Stimulated activated CD8-positive, alpha-beta memory T cell treated with anti-CD3 and anti-CD28 coated beads, Interleukin-7, amount 100 ng/mL, for 4 hours (primary cell): Measurements from ENCODE around the gene THBS1.

Experiments used
- DNase-seq, 2 donors: peaks; one replicate each; pipeline ENCODE4 v3.0.0-alpha.2; 2020; ENCODE audit warnings: low read depth in 2 of 2

THBS1 gene

DNA sequence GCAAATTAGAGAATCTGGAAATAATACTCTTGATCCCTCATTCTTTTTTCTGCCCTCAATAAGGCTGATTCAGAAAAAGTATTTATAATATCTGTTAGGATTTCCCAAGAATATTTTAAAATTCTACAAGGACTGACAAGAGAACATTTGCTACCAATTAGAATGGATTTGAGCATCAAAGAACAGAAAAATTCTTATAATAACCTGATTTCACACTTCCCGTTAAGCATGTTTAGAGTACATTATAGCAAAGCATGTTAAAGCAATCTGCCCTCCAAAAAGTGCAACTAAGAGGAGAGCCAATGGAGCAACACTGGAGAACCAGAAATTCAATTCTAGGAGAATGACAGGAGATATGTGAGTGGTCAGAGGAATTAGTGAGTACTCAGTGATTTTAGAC lies 57.2 kb downstream of the THBS1 start:
- no peak for DNase-seq

DNA sequence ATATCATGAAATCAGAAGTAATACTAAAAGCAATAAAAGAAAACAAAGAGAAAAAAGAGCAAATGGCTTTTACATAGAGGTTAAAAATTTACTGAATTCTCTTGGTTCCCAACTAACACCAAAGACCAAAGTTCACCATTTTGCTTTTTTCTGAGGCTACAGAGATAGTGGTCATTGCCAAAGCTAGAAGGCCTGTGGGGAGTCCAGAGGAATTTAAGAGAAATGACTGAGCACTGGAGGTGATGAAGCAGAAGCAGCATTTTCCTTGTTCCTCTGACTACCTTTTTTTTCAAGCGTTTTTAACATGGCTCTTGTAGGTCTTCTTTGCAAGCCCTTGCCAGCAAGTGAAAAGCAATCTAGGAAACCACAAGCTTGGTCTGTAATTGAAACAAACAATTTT lies 58.2 kb downstream of the THBS1 start:
- DNase-seq: no peak

DNA sequence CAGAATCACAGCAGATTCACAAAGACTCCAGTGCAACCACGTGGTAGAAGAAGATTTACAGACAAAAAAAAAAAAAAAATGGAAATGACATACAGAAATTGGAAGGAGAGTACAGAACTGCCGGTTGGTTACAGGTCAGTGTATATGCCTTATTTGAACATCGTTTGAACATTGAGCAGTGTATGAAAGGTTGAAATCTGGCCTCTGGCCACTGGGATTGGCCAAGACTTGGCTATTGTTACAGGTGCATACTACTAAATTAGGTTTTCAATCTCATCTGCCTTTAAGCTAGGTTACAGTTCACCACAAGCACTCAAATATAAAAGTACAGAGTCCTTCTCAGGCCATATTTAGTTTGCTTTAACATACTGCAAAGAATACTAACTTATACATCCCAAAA lies 59.8 kb downstream of the THBS1 start:
- DNase-seq: no peak

DNA sequence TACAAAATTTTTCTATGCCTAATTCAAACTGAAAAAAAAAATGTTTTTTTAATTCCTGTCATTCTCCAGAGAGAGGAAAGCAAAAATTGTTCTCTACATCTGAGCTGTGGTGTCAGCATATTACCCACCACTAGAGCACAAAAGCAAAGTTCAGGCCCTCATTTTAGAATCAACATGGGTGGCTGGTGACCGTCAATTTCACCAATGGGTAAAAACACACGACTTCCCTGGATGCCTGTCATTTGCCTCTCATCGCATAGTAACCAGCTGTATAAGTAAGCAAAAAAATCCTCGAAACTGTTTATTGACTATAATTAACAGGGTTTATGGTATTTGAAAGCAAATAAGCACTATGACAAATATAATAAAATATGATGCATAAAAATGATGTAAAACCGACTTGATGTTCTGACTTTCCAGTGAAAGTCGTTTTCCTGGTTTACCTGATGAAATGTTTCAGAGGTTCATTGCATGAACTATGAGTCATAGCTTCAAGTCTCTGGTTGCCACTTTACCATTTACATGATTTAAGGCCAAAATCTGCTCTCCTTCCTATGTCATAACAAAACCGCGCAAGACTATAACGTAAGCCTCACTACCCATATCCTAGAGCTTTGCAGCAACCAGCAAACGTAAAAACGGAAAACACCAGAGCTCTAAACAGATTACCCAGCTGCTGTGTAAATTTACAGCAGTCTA lies 60.5 kb downstream of the THBS1 start:
- DNase-seq: no peak

DNA sequence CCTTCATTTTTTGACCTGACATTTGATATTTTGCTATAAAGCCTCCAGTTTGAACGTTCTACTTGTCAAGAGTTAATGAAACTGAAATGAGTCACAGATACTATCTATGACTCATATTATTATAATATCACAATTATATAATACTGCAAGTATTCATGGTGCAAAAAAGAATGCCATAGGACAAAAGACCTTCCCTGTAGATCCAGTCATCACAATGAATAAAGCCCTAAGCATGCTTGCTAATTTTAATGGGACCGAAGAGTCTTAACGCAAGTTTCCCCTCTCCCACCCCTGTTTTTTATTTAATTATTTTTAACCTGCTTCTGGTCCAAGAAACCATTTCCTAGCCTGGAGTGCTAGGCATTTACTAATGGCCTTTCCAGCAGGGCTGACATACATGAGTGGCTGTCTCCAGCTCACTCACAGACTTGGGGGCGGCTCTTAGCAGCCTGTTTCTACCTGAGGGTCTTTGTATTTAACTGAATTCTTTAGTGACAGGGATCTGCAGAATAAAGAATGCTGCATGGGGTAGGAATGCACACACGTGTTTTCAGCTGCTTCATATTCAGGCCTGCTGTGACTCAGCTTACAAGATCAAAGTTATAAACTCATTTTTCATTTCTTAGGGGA lies 61.2 kb downstream of the THBS1 start:
- DNase-seq: no peak

DNA sequence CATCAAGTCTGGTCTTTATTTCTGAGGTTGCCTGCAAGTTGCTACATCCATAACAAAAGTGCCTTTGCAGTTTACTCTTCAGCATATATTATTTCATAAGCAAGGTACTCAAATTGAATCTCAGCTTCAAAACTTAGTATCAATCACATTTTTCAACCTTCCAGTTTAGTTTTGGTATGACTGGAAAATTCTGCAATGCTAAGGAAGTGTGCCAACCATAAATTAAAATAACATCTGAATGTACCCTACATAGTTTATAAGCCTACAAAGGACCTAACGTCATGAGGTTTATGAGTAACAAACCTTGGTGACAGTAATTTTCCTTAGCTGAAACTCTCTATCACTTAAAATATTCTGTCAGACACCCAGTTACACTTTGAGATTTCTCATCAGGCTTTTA lies 62.8 kb downstream of the THBS1 start:
- DNase-seq: no peak

DNA sequence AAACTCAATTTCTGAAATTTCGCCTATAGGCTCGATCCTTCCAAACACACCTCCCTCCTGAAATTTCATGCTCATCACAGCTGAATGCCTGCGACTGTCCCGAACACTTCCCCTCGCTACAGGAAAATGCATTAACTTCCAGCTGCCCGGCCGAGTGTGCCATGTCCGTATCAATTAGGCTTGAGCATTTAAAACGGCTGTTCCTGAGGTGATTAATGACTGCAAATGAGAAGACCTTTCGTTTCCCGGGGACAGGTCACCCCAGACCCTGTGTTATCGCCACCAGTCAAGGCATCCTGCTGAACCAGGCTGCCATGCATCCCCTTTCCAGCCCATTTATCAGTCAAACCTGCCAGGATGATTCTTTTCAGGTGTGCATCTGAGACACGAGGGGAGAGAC lies 63.3 kb downstream of the THBS1 start:
- no peak for DNase-seq

DNA sequence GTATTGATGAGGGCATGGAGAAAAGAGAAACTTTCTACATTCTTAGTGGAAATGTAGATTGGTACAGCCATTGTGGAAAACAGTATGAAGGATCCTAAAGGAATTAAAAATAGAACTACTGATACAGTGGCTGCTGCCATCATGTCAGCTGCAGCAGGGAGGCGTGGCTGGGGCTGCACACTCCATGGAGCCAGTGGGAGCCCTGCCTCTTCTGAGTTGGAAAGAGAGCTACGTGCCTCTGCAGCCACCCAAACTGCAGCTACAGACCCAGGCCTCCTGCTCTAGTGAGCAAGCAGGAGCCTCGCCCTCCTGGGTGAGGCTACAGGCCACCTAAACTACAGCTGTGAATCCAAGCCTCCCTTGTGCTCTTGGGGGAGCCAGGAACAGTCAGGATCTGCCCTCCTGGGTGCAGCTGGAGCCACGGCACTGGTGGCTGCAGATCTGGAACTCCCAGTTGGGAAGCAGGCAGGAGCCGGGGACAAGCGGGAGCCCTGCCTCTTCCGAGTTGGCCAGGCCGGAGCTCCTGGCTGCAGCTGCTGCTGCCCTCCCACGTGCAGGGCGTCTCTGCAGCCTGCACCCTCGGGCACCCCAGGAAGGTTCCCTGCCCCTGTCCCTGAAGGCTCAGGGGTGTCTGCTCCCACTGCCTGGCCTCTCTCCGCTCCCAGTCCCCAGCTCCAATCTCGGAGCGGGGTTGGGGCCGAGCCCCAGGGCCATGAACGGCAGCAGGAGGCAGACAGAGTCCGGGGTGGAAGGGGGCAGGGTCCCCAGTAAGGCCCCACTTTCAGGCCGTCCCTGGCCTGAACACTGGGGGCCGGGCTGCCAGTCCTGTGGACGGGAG lies 64.5 kb downstream of the THBS1 start:
- DNase-seq: no peak

DNA sequence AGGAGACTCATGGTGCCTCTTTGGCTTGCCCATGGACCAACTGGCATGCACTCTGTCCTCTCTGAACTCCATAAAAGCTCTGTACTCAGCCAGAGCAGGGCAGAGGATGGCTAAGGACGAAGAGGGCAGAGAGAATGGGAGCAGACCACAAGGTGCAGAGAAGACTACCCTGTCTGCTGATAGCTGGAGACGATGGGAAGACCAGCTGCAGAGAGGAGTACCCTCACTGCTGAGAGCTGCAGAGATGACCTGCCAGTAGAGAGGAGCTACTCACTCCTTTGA lies 65.0 kb downstream of the THBS1 start:
- DNase-seq: no peak

DNA sequence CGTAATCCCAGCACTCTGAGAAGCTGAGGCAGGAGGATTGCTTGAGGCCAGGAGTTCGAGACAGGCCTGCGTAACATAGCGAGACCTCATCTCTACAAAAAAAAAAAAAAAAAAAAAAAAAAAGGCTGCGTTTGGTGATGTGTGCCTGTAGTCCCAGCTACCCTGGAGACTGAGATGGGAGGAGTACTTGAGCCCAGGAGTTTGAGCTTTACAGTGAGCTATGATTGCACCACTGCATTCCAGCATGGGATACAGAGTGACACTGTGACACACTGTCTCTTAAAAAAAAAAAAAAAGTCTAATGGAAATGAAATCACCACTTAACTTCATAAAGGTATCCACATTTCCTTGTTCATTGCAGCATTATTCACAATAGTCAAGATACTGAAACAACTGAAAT lies 65.5 kb downstream of the THBS1 start:
- DNase-seq: no peak
